Psoas muscle (tissue), 8 donors: ENCODE measurements around the gene ADGRG1. TPM values are rescaled to one million over a fixed set of nuclear protein-coding genes. Genes with fewer than 3 reads are reported as not detected.
A peak's percentile ranks its signal among the peaks of the same experiment; 100 is the strongest.

ENCODE experiments used
- ATAC-seq, 4 donors: fragments of 200-7000 bp; cut with Tn5 transposase; one replicate each; pipeline ENCODE4 v1.9.1; 2020; ENCODE audit warnings: moderate library complexity in 3 of 4, mild to moderate bottlenecking in 2 of 4
- DNase-seq, 2 donors: peaks; one replicate each; pipeline ENCODE4 v3.0.0-alpha.2; 2020
- H3K27ac ChIP-seq: fragments of 200-600 bp; one replicate; pipeline ENCODE4 v1.8.0; 2022
- H3K27me3 ChIP-seq, 3 donors: fragments of 200-600 bp in 1 of 3; one replicate each; pipeline versions ENCODE4 v1.6.1 to v1.8.0; 2013 to 2022; ENCODE audit warnings: low read length in 2 of 3, mild to moderate bottlenecking in 2 of 3, moderate library complexity in 1 of 3; ENCODE audit not compliant: insufficient read depth in 3 of 3
- H3K36me3 ChIP-seq, 2 donors: fragments of 200-600 bp in 1 of 2; one replicate each; pipeline versions ENCODE4 v1.6.1 to v1.8.0; 2013 to 2022; ENCODE audit warnings: low read depth in 1 of 2, mild to moderate bottlenecking in 1 of 2, moderate library complexity in 1 of 2; ENCODE audit not compliant: insufficient read depth in 1 of 2
- H3K4me1 ChIP-seq: fragments of 200-600 bp; one replicate; pipeline ENCODE4 v1.8.0; 2022
- H3K4me3 ChIP-seq: fragments of 200-600 bp; one replicate; pipeline ENCODE4 v1.8.0; 2022; ENCODE audit warnings: mild to moderate bottlenecking
- H3K9me3 ChIP-seq: fragments of 200-600 bp; one replicate; pipeline ENCODE4 v1.8.0; 2022
- CTCF ChIP-seq: fragments of 200-600 bp; IDR thresholded peaks from one replicate; pipeline ENCODE4 v1.8.0; 2022; ENCODE audit warnings: antibody characterized with exemption
- WGBS, 3 donors: extraction: QIAGEN DNeasy Blood & Tissue Kit; methylation state at CpG; one replicate each; pipeline versions ENCODE4 v1.1.6 to v1.1.7; 2013; 5-methylcytosine and 5-hydroxymethylcytosine counted together
- intact Hi-C, 2 donors: fragments of 100-400 bp; cut with DNase I; formaldehyde crosslinking; loops; one replicate each; pipeline versions ENCODE4 v1.11.0 to v1.14.2; 2022
- polyA plus RNA-seq, 3 donors: library from polyadenylated mRNA; stranded (reverse); fragments of 200-250 nt; gene quantifications; one replicate each; pipeline ENCODE4 v1.2.3, GENCODE V29; 2013
- total RNA-seq, 4 donors: library from RNA; stranded (reverse); fragmentation: NEBNext Ultra II Directional in 2 of 4; extraction: Animal tissue kit (Norgen Biotek cat#: 25700) in 2 of 4; gene quantifications; one replicate each; pipeline versions ENCODE4 v1.2.1 to v1.2.4, GENCODE V29; 2021 to 2023
- donor health status: healthy with polysubstance abuse.
- donor health status: DM: no; HTN: no; CAD: no; lungs with moderate emphysema.
- donor health status: Bipolar disorder and iron deficiency.
- donor health status: healthy.
- donor health status: DM: yes; HTN: yes; CAD: no.
- donor health status: DM: no; HTN: no; CAD: no.
- donor health status: DM: no; HTN: no; CAD: no.
- donor health status: DM: yes; HTN: yes; CAD: no.

ADGRG1 gene
- total and polyA plus RNA-seq, 7 donors = 5.3 to 19.4 (median 14.2) TPM

DNA sequence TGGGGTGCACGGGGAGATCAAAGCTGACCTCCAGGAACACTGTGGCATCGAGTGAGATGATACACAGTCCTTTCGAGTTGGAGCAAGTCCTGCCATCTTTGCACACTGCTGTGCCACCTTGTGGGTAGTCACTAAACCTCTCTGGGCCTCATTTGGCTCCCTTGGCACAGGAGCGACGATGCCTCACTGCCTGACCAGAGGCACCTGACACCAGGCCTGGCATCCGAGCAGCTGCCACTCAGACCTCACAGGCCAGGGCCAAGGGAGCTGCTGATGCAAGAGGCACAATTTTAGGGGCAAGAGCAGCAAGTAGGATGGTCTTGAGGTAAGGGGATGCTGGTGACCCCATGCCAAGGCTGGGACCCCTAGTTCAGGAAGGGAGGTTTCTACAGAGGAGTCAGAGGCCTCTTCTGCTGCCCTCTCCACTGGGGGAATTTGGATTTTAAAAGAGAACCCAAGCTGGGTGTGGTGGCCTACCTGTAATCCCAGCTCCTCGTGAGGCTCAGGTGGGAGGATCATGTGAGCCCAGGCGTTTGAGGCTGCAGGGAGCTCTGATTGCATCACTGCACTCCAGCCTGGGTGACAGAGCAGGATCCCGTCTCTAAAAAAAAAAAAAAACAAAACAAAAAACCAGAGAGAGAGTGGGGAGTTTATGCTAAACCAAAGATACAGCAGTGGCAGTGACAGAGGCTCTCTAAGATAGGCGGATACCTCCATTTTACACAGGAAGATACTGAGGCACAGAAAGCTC, 6.7 kb upstream of the ADGRG1 start:
- DNase-seq = peak in 1 of 2 donors; percentile 55
- intact Hi-C loops = no loop called here

GRCh38 chr16:57622361-57623250, 5.8 kb upstream of the ADGRG1 start:
- 75 to 79% (median 78%) methylated on average over 16 of the region's 16 CpGs for WGBS, 3 donors
- H3K4me1 ChIP-seq = no peaks in the 10 kb centered on the region
- H3K27me3 ChIP-seq = peaks cover 0 to 2% (median 0%) of the 10 kb centered on the region in 3 donors
- peak in 1 of 2 donors; percentile 44 for DNase-seq
- H3K4me3 ChIP-seq = no peak overlapping the region
- H3K27ac ChIP-seq = no peak overlapping the region
- no peaks in the 10 kb centered on the region for H3K36me3 ChIP-seq
- ATAC-seq = no peak
- TF ChIP-seq CTCF = no peak
- intact Hi-C loops = no loop called here
- no peaks in the 10 kb centered on the region for H3K9me3 ChIP-seq

More for the DNA sequence above, 6.7 kb upstream of the ADGRG1 start:
- Histone ChIP-seq H3K36me3 (no peaks in the 10 kb centered on the region), H3K9me3 (no peaks in the 10 kb centered on the region), H3K4me3 (no peak overlapping the region), H3K27me3 (peaks cover 0 to under 1% (median 0%) of the 10 kb centered on the region in 3 donors), H3K4me1 (no peaks in the 10 kb centered on the region), H3K27ac (no peak overlapping the region)
- peak; percentile 38 to 66 (median 62) for ATAC-seq
- 59 to 68% (median 65%) methylated on average over 10 of the region's 10 CpGs for WGBS, 3 donors
- no peak for TF ChIP-seq CTCF

GRCh38 chr16:57623251-57624043, 5.0 kb upstream of the ADGRG1 start:
- Histone ChIP-seq H3K27me3 (peaks cover 0 to 7% (median 6%) of the 10 kb centered on the region in 3 donors), H3K4me3 (no peak overlapping the region), H3K9me3 (no peaks in the 10 kb centered on the region), H3K36me3 (no peaks in the 10 kb centered on the region), H3K4me1 (peaks cover 6% of the 10 kb centered on the region), H3K27ac (no peak overlapping the region)
- no peak for TF ChIP-seq CTCF
- no peak for ATAC-seq
- 83 to 85% (median 83%) methylated on average over 17 of the region's 17 CpGs for WGBS, 3 donors
- peak in 1 of 2 donors; percentile 38 for DNase-seq
- intact Hi-C loops = no loop called here

DNA sequence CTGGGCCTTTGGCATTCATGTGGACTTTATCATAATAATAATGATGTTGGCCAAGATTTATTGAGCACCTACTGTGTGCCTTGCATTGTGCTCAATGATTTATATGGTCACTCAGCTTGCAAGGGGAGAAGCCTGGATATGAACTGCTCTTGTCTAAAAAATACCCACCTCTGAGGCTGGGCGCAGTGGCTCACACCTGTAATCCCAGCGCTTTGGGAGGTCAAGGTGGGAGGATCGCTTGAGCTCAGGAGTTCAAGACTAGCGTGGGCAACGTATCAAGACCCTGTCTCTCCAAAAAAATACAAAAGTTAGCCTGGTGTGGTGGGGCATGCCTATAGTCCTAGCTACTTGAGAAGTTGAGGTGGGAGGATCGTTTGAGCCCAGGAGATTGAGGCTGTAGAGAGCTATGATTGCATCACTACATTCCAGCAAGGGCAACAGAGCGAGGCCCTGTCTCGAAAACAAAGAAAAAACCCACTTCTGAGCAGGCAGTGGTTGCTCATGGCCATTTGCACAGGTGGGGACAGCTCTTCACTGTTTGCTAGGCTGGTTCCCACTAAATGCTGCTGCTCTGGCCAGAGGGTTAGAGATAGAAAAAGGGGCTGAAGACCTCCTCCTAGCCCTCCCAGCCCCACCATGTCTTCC, 4.3 kb upstream of the ADGRG1 start:
- no peak overlapping the region for H3K4me3 ChIP-seq
- H3K4me1 ChIP-seq = peaks cover 6% of the 10 kb centered on the region
- H3K9me3 ChIP-seq = no peaks in the 10 kb centered on the region
- intact Hi-C loops = no loop called here
- H3K36me3 ChIP-seq = no peaks in the 10 kb centered on the region
- H3K27ac ChIP-seq = no peak overlapping the region
- ATAC-seq = no peak
- no peak for TF ChIP-seq CTCF
- 73 to 82% (median 79%) methylated on average over 8 of the region's 8 CpGs for WGBS, 3 donors
- no peak for DNase-seq
- H3K27me3 ChIP-seq = peaks cover 0 to 9% (median 7%) of the 10 kb centered on the region in 3 donors
